GM21576 (cell line): ENCODE data around the gene TSPAN9.

Experiments used
- ATAC-seq: cut with Tn5 transposase; IDR thresholded peaks from one replicate; pipeline ENCODE4 v1.9.1; 2021; ENCODE audit warnings: mild to moderate bottlenecking, moderate library complexity; ENCODE audit not compliant: unreplicated experiment

Gene TSPAN9

GRCh38 chr12:3179731-3180130, 102.6 kb downstream of the TSPAN9 start:
- no peak for ATAC-seq

GRCh38 chr12:3182426-3182825, 105.2 kb downstream of the TSPAN9 start:
- no peak for ATAC-seq

- ATAC-seq, result no peak
These were observed 107.3 kb downstream of the TSPAN9 start for GRCh38 chr12:3184485-3184884.

GRCh38 chr12:3185260-3185870, 108.2 kb downstream of the TSPAN9 start:
- no peak for ATAC-seq

GRCh38 chr12:3186546-3187215, 109.5 kb downstream of the TSPAN9 start:
- ATAC-seq, result no peak

- no peak for ATAC-seq
These were observed 110.9 kb downstream of the TSPAN9 start for GRCh38 chr12:3187846-3188770.

- no peak for ATAC-seq
These were observed 112.1 kb downstream of the TSPAN9 start for GRCh38 chr12:3189282-3189681.

GRCh38 chr12:3190101-3190500, 112.9 kb downstream of the TSPAN9 start:
- ATAC-seq, result no peak

GRCh38 chr12:3191450-3191849, 114.3 kb downstream of the TSPAN9 start:
- no peak for ATAC-seq

GRCh38 chr12:3192221-3192620, 115.0 kb downstream of the TSPAN9 start:
- ATAC-seq, result no peak

- no peak for ATAC-seq
These were observed 116.0 kb downstream of the TSPAN9 start for GRCh38 chr12:3193131-3193530.

GRCh38 chr12:3193755-3194154, 116.6 kb downstream of the TSPAN9 start:
- no peak for ATAC-seq

GRCh38 chr12:3195337-3195736, 118.2 kb downstream of the TSPAN9 start:
- no peak for ATAC-seq

GRCh38 chr12:3195859-3196483, 118.8 kb downstream of the TSPAN9 start:
- ATAC-seq, result no peak

GRCh38 chr12:3196488-3196887, 119.3 kb downstream of the TSPAN9 start:
- no peak for ATAC-seq

GRCh38 chr12:3197131-3197818, 120.1 kb downstream of the TSPAN9 start:
- ATAC-seq, result no peak

- no peak for ATAC-seq
These were observed 122.4 kb downstream of the TSPAN9 start for GRCh38 chr12:3199551-3200031.

GRCh38 chr12:3200032-3200617, 122.9 kb downstream of the TSPAN9 start:
- ATAC-seq, result no peak

GRCh38 chr12:3200814-3201233, 123.6 kb downstream of the TSPAN9 start:
- ATAC-seq, result no peak
